GM12801 (cell line): ENCODE measurements around the gene CENPI.

Source experiments
- TF ChIP-seq, protein P1 (sequence below): IDR thresholded peaks from one replicate; pipeline ENCODE4 v1.5.1; 2011; ENCODE audit warnings: control low read depth; ENCODE audit not compliant: insufficient read length; ENCODE audit errors: extremely low read depth

CENPI gene

DNA sequence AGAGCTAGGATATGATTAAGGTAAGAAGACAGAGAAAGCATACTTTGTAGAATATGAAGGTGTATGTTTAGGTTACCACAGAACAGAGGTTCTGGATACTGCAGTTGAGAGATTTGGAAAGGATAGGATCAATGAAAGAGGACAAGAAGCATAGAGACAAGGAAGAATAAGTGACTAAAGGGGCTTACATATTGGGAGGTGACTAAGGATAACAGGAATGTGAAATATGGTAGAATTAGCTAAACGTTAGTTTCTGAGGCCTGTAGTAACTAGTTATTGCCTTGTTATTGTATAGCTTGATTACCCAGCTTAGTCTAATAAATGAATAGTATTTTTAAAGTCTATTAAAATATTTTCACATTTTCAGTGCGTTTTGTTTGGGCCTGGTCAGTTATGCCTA lies 38.2 kb downstream of the CENPI start:
- TF ChIP-seq, protein P1, sequence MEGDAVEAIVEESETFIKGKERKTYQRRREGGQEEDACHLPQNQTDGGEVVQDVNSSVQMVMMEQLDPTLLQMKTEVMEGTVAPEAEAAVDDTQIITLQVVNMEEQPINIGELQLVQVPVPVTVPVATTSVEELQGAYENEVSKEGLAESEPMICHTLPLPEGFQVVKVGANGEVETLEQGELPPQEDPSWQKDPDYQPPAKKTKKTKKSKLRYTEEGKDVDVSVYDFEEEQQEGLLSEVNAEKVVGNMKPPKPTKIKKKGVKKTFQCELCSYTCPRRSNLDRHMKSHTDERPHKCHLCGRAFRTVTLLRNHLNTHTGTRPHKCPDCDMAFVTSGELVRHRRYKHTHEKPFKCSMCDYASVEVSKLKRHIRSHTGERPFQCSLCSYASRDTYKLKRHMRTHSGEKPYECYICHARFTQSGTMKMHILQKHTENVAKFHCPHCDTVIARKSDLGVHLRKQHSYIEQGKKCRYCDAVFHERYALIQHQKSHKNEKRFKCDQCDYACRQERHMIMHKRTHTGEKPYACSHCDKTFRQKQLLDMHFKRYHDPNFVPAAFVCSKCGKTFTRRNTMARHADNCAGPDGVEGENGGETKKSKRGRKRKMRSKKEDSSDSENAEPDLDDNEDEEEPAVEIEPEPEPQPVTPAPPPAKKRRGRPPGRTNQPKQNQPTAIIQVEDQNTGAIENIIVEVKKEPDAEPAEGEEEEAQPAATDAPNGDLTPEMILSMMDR, result no peak
